HepG2 (cell line): ENCODE results near the gene ZNF416. TPM values are rescaled to one million over a fixed set of nuclear protein-coding genes. Genes with fewer than 3 reads are reported as not detected.

Source experiments
- ATAC-seq: fragments of 200-7000 bp; cut with Tn5 transposase; 3 replicates; pipeline ENCODE4 v1.9.1; 2020; ENCODE audit warnings: mild to moderate bottlenecking, moderate library complexity
- BruUV-seq: library from RNA; stranded (reverse); fragments of 400-500 nt; replicated peaks from 2 replicates; lab custom pipeline; 2021; lab: Mats Ljungman, UMichigan
- CTCF ChIA-PET: fragments of 300-600 bp; formaldehyde crosslinking; extraction: SDS; loops from one replicate; lab custom pipeline; 2021; ENCODE audit warnings: low total read pairs, inconsistent platforms, low intra/inter-chr PET ratio; lab: Yijun Ruan, JAX
- POLR2A ChIA-PET: fragments of 350-600 bp; sonication (Branson Sonifier 250); formaldehyde crosslinking; loops from one replicate; lab custom pipeline; 2020; ENCODE audit warnings: antibody characterized with exemption, inconsistent platforms; lab: Yijun Ruan, JAX
- DNase-seq: peaks from one replicate; pipeline ENCODE4 v3.0.0-alpha.2; 2015; ENCODE audit warnings: low spot score
- FAIRE-seq: peaks from 3 replicates; lab custom pipeline; 2011; peaks lifted over from hg19 to GRCh38; lab: Jason Lieb, UNC
- H2AFZ ChIP-seq: one replicate; pipeline ENCODE4 v1.6.1; 2011; ENCODE audit warnings: low read length, inconsistent platforms
- H3K27ac ChIP-seq: fragments of 300-600 bp; 3 replicates; pipeline ENCODE4 v1.8.0; 2011; ENCODE audit warnings: mixed run types, mild to moderate bottlenecking, mixed read lengths, low read length, inconsistent platforms; ENCODE audit not compliant: insufficient read depth; ENCODE audit errors: extremely low read length
- H3K27me3 ChIP-seq, 2 experiments: fragments of 200-600 bp in 1 of 2; 2 replicates in 1 of 2; 3 replicates in 1 of 2; pipeline versions ENCODE4 v1.6.0 to v1.8.0; 2011; ENCODE audit warnings: low read length in 2 of 2, mild to moderate bottlenecking in 2 of 2, moderate library complexity in 2 of 2, inconsistent platforms in 1 of 2; ENCODE audit not compliant: insufficient read depth in 2 of 2, control insufficient read depth in 1 of 2
- H3K36me3 ChIP-seq, 2 experiments: fragments of 200-600 bp in 1 of 2; replicated peaks in 1 of 2; 2 replicates in 1 of 2; 3 replicates in 1 of 2; pipeline versions ENCODE4 v1.5.1 to v1.8.0; 2011; ENCODE audit warnings: low read length in 2 of 2, inconsistent platforms in 1 of 2; ENCODE audit not compliant: insufficient read depth in 2 of 2, control insufficient read depth in 1 of 2
- H3K4me1 ChIP-seq: 2 replicates; pipeline ENCODE4 v1.5.1; 2012; ENCODE audit warnings: low read length, inconsistent platforms; ENCODE audit not compliant: insufficient read depth
- H3K4me2 ChIP-seq: 2 replicates; pipeline ENCODE4 v1.6.0; 2011; ENCODE audit warnings: low read depth, low read length, inconsistent platforms
- H3K4me3 ChIP-seq, 3 experiments: fragments of 200-600 bp in 1 of 3; sonication (generic), shearing (Covaris generic) in 1 of 3; replicated peaks in 1 of 3; 2 replicates each; pipeline ENCODE4 v1.5.1; 2011 to 2016; ENCODE audit warnings: low read length in 3 of 3, inconsistent platforms in 2 of 3, low read depth in 2 of 3, mild to moderate bottlenecking in 2 of 3, control low read depth in 1 of 3, mixed read lengths in 1 of 3; ENCODE audit not compliant: insufficient read depth in 1 of 3
- H3K79me2 ChIP-seq: one replicate; pipeline ENCODE4 v1.6.1; 2011; ENCODE audit warnings: low read length, inconsistent platforms; ENCODE audit not compliant: insufficient read depth
- H3K9ac ChIP-seq: 2 replicates; pipeline ENCODE4 v1.6.0; 2011; ENCODE audit warnings: mild to moderate bottlenecking, low read depth, low read length, inconsistent platforms; ENCODE audit not compliant: insufficient read depth
- H3K9me3 ChIP-seq: 2 replicates; pipeline ENCODE4 v1.5.1; 2012; ENCODE audit warnings: mild to moderate bottlenecking, low read length
- H4K20me1 ChIP-seq: 2 replicates; pipeline ENCODE4 v1.6.0; 2011; ENCODE audit warnings: inconsistent platforms, mild to moderate bottlenecking, low read length, moderate library complexity; ENCODE audit not compliant: insufficient read depth
- BRF2 ChIP-seq: sonication (generic); formaldehyde crosslinking; IDR thresholded peaks from 2 replicates; pipeline ENCODE4 v1.8.1; 2022; ENCODE audit warnings: mild to moderate bottlenecking, missing genetic modification reagents
- ELF3 ChIP-seq: IDR thresholded peaks from 2 replicates; pipeline ENCODE4 v1.6.1; 2016; ENCODE audit warnings: missing genetic modification reagents, missing compliant biosample characterization
- ZBTB4 ChIP-seq: sonication (generic); formaldehyde crosslinking; IDR thresholded peaks from 2 replicates; pipeline ENCODE4 v1.4.0; 2020; ENCODE audit warnings: missing genetic modification reagents, mild to moderate bottlenecking, borderline replicate concordance
- in situ Hi-C: cut with HindIII; loops from 2 replicates; pipeline ENCODE4 v1.10.0; 2017; ENCODE audit warnings: low pct_unique_long_range_greater_than_20kb; ENCODE audit not compliant: extremely low pct_ligation_motif_present
- intact Hi-C: fragments of 100-400 bp; cut with micrococcal nuclease; formaldehyde crosslinking; loops from one replicate; pipeline ENCODE4 v1.10.0; 2022; ENCODE audit not compliant: unreplicated experiment
- polyA plus RNA-seq, 8 experiments: library from polyadenylated mRNA; depleted of rRNA in 3 of 8; stranded (reverse) in 7 of 8; unstranded in 1 of 8; fragments of >200 nt; fragmentation: Illumina TruSeq in 4 of 8; extraction: Trizol in 4 of 8; gene quantifications; 2 replicates each; pipeline versions ENCODE4 v1.2.1 to v1.2.3, GENCODE V29; 2011 to 2016; ENCODE audit warnings: low read depth in 4 of 8, missing spikeins in 1 of 8, mixed read lengths in 1 of 8; ENCODE audit not compliant: insufficient read depth in 1 of 8
- total RNA-seq, 5 experiments: library from RNA; depleted of rRNA; stranded (reverse); fragments of >200 nt; fragmentation: Illumina TruSeq; extraction: Trizol; gene quantifications; 2 replicates each; pipeline ENCODE4 v1.2.3, GENCODE V29; 2016; ENCODE audit warnings: low read depth in 1 of 5
- TF ChIP-seq, protein P1 (sequence below): sonication (generic); formaldehyde crosslinking; IDR thresholded peaks from 2 replicates; pipeline ENCODE4 v1.4.0; 2020; ENCODE audit warnings: missing genetic modification reagents, borderline replicate concordance

ZNF416 gene
- total and polyA plus RNA-seq, 2 of the 13 experiments (the other 11 are each of a cell fraction or from before 2014, with no cell fraction given) = 1.5 to 5.3 TPM

DNA sequence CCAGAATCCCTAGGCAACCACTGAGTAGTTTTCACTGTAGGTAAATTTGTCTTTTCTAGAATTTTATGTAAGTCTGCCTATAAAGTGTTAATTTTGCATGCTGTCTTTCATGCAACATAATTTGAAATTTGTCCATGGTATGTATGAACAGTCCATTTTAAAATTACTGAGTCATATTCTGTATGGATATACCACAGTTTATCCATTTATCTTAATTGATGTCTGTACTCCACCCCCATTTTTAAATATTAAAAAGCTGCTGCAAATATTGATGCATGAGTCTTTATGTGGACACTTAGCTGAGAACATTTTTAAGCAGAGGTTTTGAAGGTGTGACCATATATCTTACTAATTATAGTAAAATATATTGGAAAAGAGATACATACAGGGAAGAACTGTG is 44.4 kb upstream of the ZNF416 start:
- in situ Hi-C loops (no loop called here), intact Hi-C loops (no loop called here)
- ATAC-seq (no peak), DNase-seq (no peak), FAIRE-seq (no peak)
- H3K4me2 ChIP-seq = no peak overlapping the region
- no peaks in the 10 kb centered on the region; the same call in 1 of the 2 replicates for H4K20me1 ChIP-seq
- ChIA-PET POLR2A (interaction anchor here (1.2 kb wide), 1 partner anchor 10 kb away, joined by 3 read pairs; the partner anchor contains the start of gene ZNF211), CTCF (no interaction called here)
- no peak overlapping the region for H2AFZ ChIP-seq
- H3K79me2 ChIP-seq = peaks cover 16% of the 10 kb centered on the region
- TF ChIP-seq, protein P1, sequence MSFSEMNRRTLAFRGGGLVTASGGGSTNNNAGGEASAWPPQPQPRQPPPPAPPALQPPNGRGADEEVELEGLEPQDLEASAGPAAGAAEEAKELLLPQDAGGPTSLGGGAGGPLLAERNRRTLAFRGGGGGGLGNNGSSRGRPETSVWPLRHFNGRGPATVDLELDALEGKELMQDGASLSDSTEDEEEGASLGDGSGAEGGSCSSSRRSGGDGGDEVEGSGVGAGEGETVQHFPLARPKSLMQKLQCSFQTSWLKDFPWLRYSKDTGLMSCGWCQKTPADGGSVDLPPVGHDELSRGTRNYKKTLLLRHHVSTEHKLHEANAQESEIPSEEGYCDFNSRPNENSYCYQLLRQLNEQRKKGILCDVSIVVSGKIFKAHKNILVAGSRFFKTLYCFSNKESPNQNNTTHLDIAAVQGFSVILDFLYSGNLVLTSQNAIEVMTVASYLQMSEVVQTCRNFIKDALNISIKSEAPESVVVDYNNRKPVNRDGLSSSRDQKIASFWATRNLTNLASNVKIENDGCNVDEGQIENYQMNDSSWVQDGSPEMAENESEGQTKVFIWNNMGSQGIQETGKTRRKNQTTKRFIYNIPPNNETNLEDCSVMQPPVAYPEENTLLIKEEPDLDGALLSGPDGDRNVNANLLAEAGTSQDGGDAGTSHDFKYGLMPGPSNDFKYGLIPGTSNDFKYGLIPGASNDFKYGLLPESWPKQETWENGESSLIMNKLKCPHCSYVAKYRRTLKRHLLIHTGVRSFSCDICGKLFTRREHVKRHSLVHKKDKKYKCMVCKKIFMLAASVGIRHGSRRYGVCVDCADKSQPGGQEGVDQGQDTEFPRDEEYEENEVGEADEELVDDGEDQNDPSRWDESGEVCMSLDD (CRISPR knock-in tag) = no peak
- TF ChIP-seq BRF2 (CRISPR knock-in tag) (no peak), ZBTB4 (CRISPR knock-in tag) (no peak), ELF3 (CRISPR knock-in tag) (no peak)
- H3K27ac ChIP-seq = no peak overlapping the region
- H3K9me3 ChIP-seq = no peaks in the 10 kb centered on the region
- H3K4me3 ChIP-seq = no peak overlapping the region
- H3K27me3 ChIP-seq = no peaks in the 10 kb centered on the region
- BruUV-seq = no TSS peak
- no peak overlapping the region for H3K9ac ChIP-seq
- H3K36me3 ChIP-seq = peaks cover 32 to 60% of the 10 kb centered on the region in 2 experiments
- H3K4me1 ChIP-seq = peaks cover 2% of the 10 kb centered on the region; the same call in 1 of the 2 replicates
